K562 (cell line): ENCODE data around the gene CORO2A. TPM values are rescaled to one million over a fixed set of nuclear protein-coding genes. Genes with fewer than 3 reads are reported as not detected.

Source experiments
- ATAC-seq: fragments of 200-7000 bp; cut with Tn5 transposase; 3 replicates; pipeline ENCODE4 v1.9.1; 2020; ENCODE audit warnings: moderate library complexity
- BruUV-seq: library from RNA; stranded (reverse); fragments of 400-500 nt; replicated peaks from 2 replicates; lab custom pipeline; 2021; lab: Mats Ljungman, UMichigan
- CTCF ChIA-PET: fragments of 300-600 bp; formaldehyde crosslinking; extraction: SDS; loops from one replicate; lab custom pipeline; 2021; ENCODE audit warnings: low intra/inter-chr PET ratio; lab: Yijun Ruan, JAX
- POLR2A ChIA-PET: fragments of 300-600, 350-650 bp; sonication (Branson Sonifier 250); formaldehyde crosslinking; extraction: SDS; loops from one replicate; lab custom pipeline; 2021; ENCODE audit warnings: antibody characterized with exemption, inconsistent platforms; lab: Yijun Ruan, JAX
- DNase-seq, 4 experiments: peaks; one replicate each; pipeline versions ENCODE4 v3.0.0 to v3.0.0-alpha.2; 2011 to 2018; ENCODE audit warnings: low spot score in 3 of 4, mixed read lengths in 3 of 4; ENCODE audit errors: extremely low read depth in 1 of 4
- FAIRE-seq: peaks from 2 replicates; lab custom pipeline; 2011; peaks lifted over from hg19 to GRCh38; lab: Jason Lieb, UNC
- H2AFZ ChIP-seq: 2 replicates; pipeline ENCODE4 v1.6.0; 2011; ENCODE audit warnings: low read depth, low read length, control low read depth, inconsistent platforms
- H3K27ac ChIP-seq: fragments of 200-600 bp; 3 replicates; pipeline ENCODE4 v1.8.0; 2011; ENCODE audit warnings: low read depth, mild to moderate bottlenecking, control low read depth, inconsistent platforms, low read length, moderate library complexity, mixed read lengths; ENCODE audit errors: extremely low read depth
- H3K27me3 ChIP-seq, 2 experiments: fragments of 300-600 bp in 1 of 2; 2 replicates in 1 of 2; 3 replicates in 1 of 2; pipeline versions ENCODE4 v1.6.0 to v1.8.0; 2011; ENCODE audit warnings: inconsistent platforms in 2 of 2, low read length in 2 of 2, mild to moderate bottlenecking in 1 of 2, mixed read lengths in 1 of 2, moderate library complexity in 1 of 2; ENCODE audit not compliant: control insufficient read depth in 2 of 2, insufficient read depth in 2 of 2
- H3K36me3 ChIP-seq: fragments of 300-600 bp; 3 replicates; pipeline ENCODE4 v1.8.0; 2011; ENCODE audit warnings: mild to moderate bottlenecking, low read length, inconsistent platforms; ENCODE audit not compliant: control insufficient read depth, insufficient read depth
- H3K4me1 ChIP-seq, 2 experiments: fragments of 200-600 bp in 1 of 2; replicated peaks in 1 of 2; 2 replicates in 1 of 2; 3 replicates in 1 of 2; pipeline versions ENCODE4 v1.5.1 to v1.8.0; 2011; ENCODE audit warnings: inconsistent platforms in 2 of 2, low read length in 2 of 2, mild to moderate bottlenecking in 1 of 2, mixed read lengths in 1 of 2, moderate library complexity in 1 of 2; ENCODE audit not compliant: control insufficient read depth in 2 of 2, insufficient read depth in 2 of 2
- H3K4me2 ChIP-seq: 2 replicates; pipeline ENCODE4 v1.6.1; 2011; ENCODE audit warnings: low read length, control low read depth, inconsistent platforms, mixed read lengths; ENCODE audit not compliant: insufficient read depth
- H3K4me3 ChIP-seq: fragments of 200-600 bp; sonication (generic), shearing (Covaris generic); 2 replicates; pipeline ENCODE4 v1.5.1; 2016; ENCODE audit warnings: control low read depth, inconsistent platforms
- H3K79me2 ChIP-seq: fragments of 200-600 bp; 3 replicates; pipeline ENCODE4 v1.8.0; 2011; ENCODE audit warnings: low read length, inconsistent platforms; ENCODE audit not compliant: control insufficient read depth, insufficient read depth
- H3K9ac ChIP-seq, 2 experiments: 2 replicates each; pipeline versions ENCODE4 v1.6.0 to v1.6.1; 2011; ENCODE audit warnings: low read depth in 2 of 2, low read length in 2 of 2, control low read depth in 1 of 2, inconsistent platforms in 1 of 2, mild to moderate bottlenecking in 1 of 2, mixed read lengths in 1 of 2; ENCODE audit not compliant: insufficient read depth in 1 of 2
- H3K9me1 ChIP-seq: one replicate; pipeline ENCODE4 v1.6.0; 2011; ENCODE audit warnings: inconsistent platforms, mild to moderate bottlenecking, low read length, moderate library complexity; ENCODE audit not compliant: control insufficient read depth, insufficient read depth
- H3K9me3 ChIP-seq: replicated peaks from 2 replicates; pipeline ENCODE4 v1.5.1; 2011; ENCODE audit warnings: low read depth, low read length, inconsistent platforms; ENCODE audit not compliant: control insufficient read depth, insufficient read depth
- H4K20me1 ChIP-seq: replicated peaks from 2 replicates; pipeline ENCODE4 v1.6.1; 2011; ENCODE audit warnings: low read length, inconsistent platforms, mixed read lengths; ENCODE audit not compliant: control insufficient read depth, insufficient read depth
- ATF3 ChIP-seq, 2 experiments: fragments of 450-650 bp in 1 of 2; sonication (generic) in 1 of 2; formaldehyde crosslinking in 1 of 2; IDR thresholded peaks in 1 of 2; conservative IDR thresholded peaks in 1 of 2; 2 replicates each; pipeline versions ENCODE4 v1.6.1 to v1.8.1; 2016 to 2023; ENCODE audit warnings: mild to moderate bottlenecking in 2 of 2, moderate library complexity in 2 of 2, inconsistent platforms in 1 of 2, missing genetic modification reagents in 1 of 2
- ATF4 ChIP-seq: fragments of 450-650 bp; formaldehyde crosslinking; IDR thresholded peaks from 2 replicates; pipeline ENCODE4 v1.4.0; 2022; ENCODE audit warnings: mild to moderate bottlenecking, moderate library complexity
- HDAC2 ChIP-seq: fragments of 450-650 bp; IDR thresholded peaks from 2 replicates; pipeline ENCODE4 v1.6.1; 2016; ENCODE audit warnings: mild to moderate bottlenecking
- ZNF57 ChIP-seq: fragments of 450-650 bp; formaldehyde crosslinking; IDR thresholded peaks from 2 replicates; pipeline ENCODE4 v1.4.0; 2020; ENCODE audit warnings: mild to moderate bottlenecking, moderate library complexity
- WGBS: fragments of 100-300 bp; shearing (Covaris generic); methylation state at CpG from one replicate; pipeline ENCODE4 v1.1.6; 2016; ENCODE audit warnings: low coverage, mixed read lengths; ENCODE audit not compliant: insufficient coverage; ENCODE audit errors: missing lambda C conversion rate; 5-methylcytosine and 5-hydroxymethylcytosine counted together
- in situ Hi-C: fragments of 300-500 bp; cut with MboI; formaldehyde crosslinking; loops from 4 replicates; pipeline ENCODE4 v1.15.0; 2018; ENCODE audit warnings: inconsistent platforms, mixed read lengths
- intact Hi-C: fragments of 100-400 bp; cut with micrococcal nuclease; formaldehyde crosslinking; loops from 2 replicates; pipeline ENCODE4 v1.14.2; 2022
- polyA plus RNA-seq, 8 experiments: library from polyadenylated mRNA; depleted of rRNA in 4 of 8; stranded (reverse) in 5 of 8; unstranded in 3 of 8; fragments of >200 nt; fragmentation: Nextera tagmentation in 2 of 8; fragmentation: Illumina TruSeq in 1 of 8; extraction: Ambion mirVana in 2 of 8; extraction: Trizol in 1 of 8; gene quantifications; 2 replicates each; pipeline versions ENCODE4 v1.2.1 to v1.2.3, GENCODE V29; 2011 to 2014; ENCODE audit warnings: inconsistent platforms in 1 of 8, missing spikeins in 1 of 8
- total RNA-seq, 7 experiments: library from RNA; depleted of rRNA in 6 of 7; stranded (reverse); fragments of >200 nt in 6 of 7; fragmentation: Illumina TruSeq in 2 of 7; extraction: Trizol in 2 of 7; gene quantifications; 2 replicates each; pipeline versions ENCODE4 v1.2.1 to v1.2.3, GENCODE V29; 2011 to 2021; ENCODE audit warnings: low replicate concordance in 1 of 7

CORO2A gene
- total and polyA plus RNA-seq, 9 of the 15 experiments (the other 6 are each of a cell fraction or from before 2014, with no cell fraction given) = 9.5 to 26.6 (median 18.0) TPM

DNA sequence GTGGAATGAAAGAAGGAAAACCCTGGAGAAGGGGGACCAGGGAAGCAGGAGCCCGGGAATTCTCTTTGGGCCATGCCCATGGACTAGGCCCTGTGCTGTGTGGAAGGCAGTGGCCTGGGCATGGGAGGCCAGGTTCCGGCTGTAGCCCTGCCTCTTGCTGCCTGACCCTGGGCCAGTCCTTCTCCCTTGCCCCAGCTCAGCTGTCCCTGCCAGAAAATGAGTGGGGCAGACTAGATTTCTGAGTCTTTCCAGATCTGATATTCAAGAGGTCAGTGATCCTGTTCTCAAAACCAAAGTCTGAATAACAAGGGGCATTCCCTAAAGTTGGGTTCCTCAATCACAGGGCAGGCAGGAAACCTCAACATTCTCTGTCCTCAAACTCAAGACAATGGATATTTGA is 24.8 kb upstream of the CORO2A start:
- DNase-seq (no peak), ATAC-seq (no peak), FAIRE-seq (no peak)
- no peaks in the 10 kb centered on the region for H3K79me2 ChIP-seq
- H3K4me1 ChIP-seq = peaks cover 0 to 4% of the 10 kb centered on the region in 2 experiments; a peak in 2 of 5 replicates
- intact Hi-C loops (no loop called here), in situ Hi-C loops (no loop called here)
- H2AFZ ChIP-seq = no peak overlapping the region
- H3K27me3 ChIP-seq = no peaks in the 10 kb centered on the region
- TF ChIP-seq ATF4 (no peak), ATF3 (IDR thresholded peaks at IDR 0.05) (no peak), ATF3 (CRISPR knock-in tag; conservative IDR thresholded peaks at IDR 0.05) (no peak), ZNF57 (CRISPR knock-in tag) (no peak), HDAC2 (no peak)
- WGBS = 90% methylated on average over 2 of the region's 2 CpGs
- peaks cover 21% of the 10 kb centered on the region; the same call in 2 of the 3 replicates for H3K36me3 ChIP-seq
- no peak overlapping the region; a peak in 1 of 4 replicates for H3K9ac ChIP-seq
- H3K27ac ChIP-seq = no peak overlapping the region
- H3K4me3 ChIP-seq = no peak overlapping the region
- ChIA-PET POLR2A (no interaction called here), CTCF (no interaction called here)
- no TSS peak for BruUV-seq
- no peaks in the 10 kb centered on the region for H4K20me1 ChIP-seq
- no peaks in the 10 kb centered on the region for H3K9me3 ChIP-seq
- no peaks in the 10 kb centered on the region for H3K9me1 ChIP-seq
- no peak overlapping the region for H3K4me2 ChIP-seq
